Glutamatergic neuron (in vitro differentiated cells): ENCODE measurements around the gene C9orf57. TPM values are rescaled to one million over a fixed set of nuclear protein-coding genes. Genes with fewer than 3 reads are reported as not detected.
"Not testable (repeated sequence)": the region's sequence is repeated elsewhere in the genome, so short reads cannot be mapped to it uniquely, and the experiment has no call there.

Source experiments
- DNase-seq: peaks from one replicate; pipeline ENCODE4 v3.0.0; 2022
- H3K27ac Mint-ChIP-seq: one replicate; pipeline ENCODE4 v1.8.0; 2020; ENCODE audit warnings: mild to moderate bottlenecking, mixed read lengths, inconsistent platforms; ENCODE audit not compliant: unreplicated experiment
- H3K27me3 Mint-ChIP-seq: one replicate; pipeline ENCODE4 v1.8.0; 2020; ENCODE audit warnings: mild to moderate bottlenecking, moderate library complexity, mixed read lengths, inconsistent platforms; ENCODE audit not compliant: unreplicated experiment
- H3K36me3 Mint-ChIP-seq: one replicate; pipeline ENCODE4 v1.8.0; 2020; ENCODE audit warnings: mild to moderate bottlenecking, mixed read lengths, inconsistent platforms; ENCODE audit not compliant: unreplicated experiment
- H3K4me1 Mint-ChIP-seq: one replicate; pipeline ENCODE4 v1.8.0; 2020; ENCODE audit warnings: mild to moderate bottlenecking, low read depth, mixed read lengths, inconsistent platforms; ENCODE audit not compliant: unreplicated experiment
- H3K4me3 Mint-ChIP-seq: one replicate; pipeline ENCODE4 v1.8.0; 2020; ENCODE audit warnings: mild to moderate bottlenecking, mixed read lengths, inconsistent platforms; ENCODE audit not compliant: unreplicated experiment
- H3K9me3 Mint-ChIP-seq: one replicate; pipeline ENCODE4 v1.8.0; 2020; ENCODE audit warnings: mild to moderate bottlenecking, moderate library complexity, mixed read lengths, inconsistent platforms; ENCODE audit not compliant: unreplicated experiment
- CTCF ChIP-seq: fragments of 200-600 bp; sonication (generic); IDR thresholded peaks from one replicate; pipeline ENCODE4 v1.5.0; 2021; ENCODE audit not compliant: partially characterized antibody, unreplicated experiment
- long read RNA-seq: library from polyadenylated mRNA; unstranded; transcript quantifications from one replicate; pipeline ENCODE4 v2.0.0, GENCODE V29; 2020; ENCODE audit not compliant: unreplicated experiment
- total RNA-seq: library from RNA; stranded (reverse); fragmentation: NEBNext Ultra II Directional; extraction: Animal tissue kit (Norgen Biotek cat#: 25700); gene quantifications from one replicate; pipeline ENCODE4 v1.2.1, GENCODE V29; 2021; ENCODE audit not compliant: unreplicated experiment

C9orf57 gene
- total RNA-seq, result not detected
- long read RNA-seq, result 0 reads

DNA sequence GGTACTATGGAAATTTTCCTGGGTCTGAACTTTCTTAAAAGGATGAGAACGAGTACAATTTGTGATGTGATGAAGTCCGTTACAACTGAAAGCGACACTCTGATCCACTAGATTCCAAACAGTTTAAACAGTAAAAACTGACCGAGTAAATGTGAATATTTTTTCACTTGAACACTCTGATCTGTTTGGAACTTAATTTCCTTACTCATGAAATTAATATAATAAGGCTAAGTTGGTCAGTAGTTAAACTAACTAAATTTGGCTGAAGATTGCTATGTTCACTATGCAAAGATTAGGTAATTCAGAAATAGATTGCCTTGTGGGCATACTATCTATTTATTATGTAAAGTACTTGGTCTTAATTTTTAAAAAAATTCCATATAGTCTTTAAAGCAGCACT is at the start of gene C9orf57:
C9orf57 (minus strand) TSS at position 101 of the 400 bp plus-strand sequence. CDS start 1,282 bp downstream, outside the sequence.
- Mint-ChIP-seq H3K4me1 (no peaks in the 10 kb centered on the region), H3K36me3 (no peaks in the 10 kb centered on the region), H3K9me3 (no peaks in the 10 kb centered on the region), H3K27ac (no peak within 1 kb of the TSS), H3K27me3 (peaks cover 1% of the 10 kb centered on the region), H3K4me3 (no peak within 1 kb of the TSS)
- TF ChIP-seq CTCF, result no peak
- no peak for DNase-seq

DNA sequence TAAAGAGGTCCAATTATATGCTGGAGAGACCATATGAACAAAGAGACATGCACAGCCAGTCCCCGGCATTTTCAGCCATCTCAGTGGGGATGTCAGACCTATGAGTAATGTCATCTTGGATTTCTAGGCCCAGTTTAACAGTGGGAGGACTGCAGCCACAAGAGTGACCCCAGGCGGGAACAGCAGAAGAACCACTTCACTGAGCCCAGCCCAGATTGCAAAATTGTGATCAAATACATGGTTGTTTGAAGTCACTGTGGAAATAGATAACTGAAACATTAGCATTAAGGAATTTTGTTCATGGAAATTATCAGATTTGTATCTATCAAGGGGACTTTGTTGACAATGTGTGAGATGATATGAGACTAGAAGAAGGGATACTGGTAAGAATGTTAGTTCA is 42.1 kb upstream of the C9orf57 start:
- no peak for TF ChIP-seq CTCF
- Mint-ChIP-seq H3K36me3 (no peaks in the 10 kb centered on the region), H3K9me3 (peaks cover 3% of the 10 kb centered on the region), H3K4me3 (no peak overlapping the region), H3K27me3 (no peaks in the 10 kb centered on the region), H3K27ac (no peak overlapping the region), H3K4me1 (no peaks in the 10 kb centered on the region)
- no peak for DNase-seq

- not testable (repeated sequence) for H3K27ac Mint-ChIP-seq, H3K4me1 Mint-ChIP-seq, DNase-seq, H3K36me3 Mint-ChIP-seq, H3K4me3 Mint-ChIP-seq, H3K9me3 Mint-ChIP-seq, H3K27me3 Mint-ChIP-seq
Measured at GRCh38 chr9:72095520-72095919, 35.1 kb upstream of the C9orf57 start.

DNA sequence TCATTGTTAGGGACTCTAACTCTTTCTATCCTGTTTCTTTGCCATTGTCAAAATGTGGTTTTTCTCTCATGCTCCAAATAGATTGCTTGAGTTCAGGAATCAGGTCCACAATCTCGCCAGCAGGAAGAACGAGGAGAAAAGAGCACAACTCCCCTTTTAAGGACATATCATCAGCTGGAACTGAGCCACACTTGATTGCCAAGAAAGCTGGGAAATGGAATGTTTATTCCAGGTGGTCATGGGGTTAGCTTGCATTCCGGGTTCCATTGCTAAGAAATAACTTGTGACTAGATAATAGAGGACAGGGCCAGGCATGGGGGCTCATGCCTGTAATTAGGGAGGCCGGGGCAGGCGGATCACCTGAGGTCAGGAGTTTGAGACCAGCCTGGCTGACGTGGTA is 32.4 kb upstream of the C9orf57 start:
- no peaks in the 10 kb centered on the region for H3K36me3 Mint-ChIP-seq
- H3K9me3 Mint-ChIP-seq, result peaks cover 1% of the 10 kb centered on the region
- DNase-seq, result no peak
- H3K27me3 Mint-ChIP-seq, result no peaks in the 10 kb centered on the region
- no peak for TF ChIP-seq CTCF
- H3K4me1 Mint-ChIP-seq, result no peaks in the 10 kb centered on the region
- no peak overlapping the region for H3K4me3 Mint-ChIP-seq
- no peak overlapping the region for H3K27ac Mint-ChIP-seq

GRCh38 chr9:72089451-72090130 is 29.2 kb upstream of the C9orf57 start:
- TF ChIP-seq CTCF, result no peak
- no peaks in the 10 kb centered on the region for H3K9me3 Mint-ChIP-seq
- no peak for DNase-seq
- H3K27me3 Mint-ChIP-seq, result no peaks in the 10 kb centered on the region
- H3K4me1 Mint-ChIP-seq, result no peaks in the 10 kb centered on the region
- no peaks in the 10 kb centered on the region for H3K36me3 Mint-ChIP-seq
- H3K27ac Mint-ChIP-seq, result no peak overlapping the region
- H3K4me3 Mint-ChIP-seq, result no peak overlapping the region
